T-helper 2 cell treated with Interferon-gamma antibody and Interleukin-4, amounts not matched to agents 100 ng/mL and 5 ng/mL, for 36 hours (primary cell): Measurements from ENCODE around the gene SFT2D2. TPM values are rescaled to one million over a fixed set of nuclear protein-coding genes. Genes with fewer than 3 reads are reported as not detected.

ENCODE experiments used
- intact Hi-C: fragments of 100-400 bp; cut with micrococcal nuclease; formaldehyde crosslinking; loops from one replicate; pipeline ENCODE4 v1.15.1; 2023
- total RNA-seq: library from RNA; stranded (reverse); gene quantifications from 2 replicates; pipeline ENCODE4 v1.2.3, GENCODE V29; 2022

SFT2D2 gene
- total RNA-seq, 1 donor from 2014 or later = 87.3 TPM

- intact Hi-C loops = no loop called here
Observed at GRCh38 chr1:168221275-168221674, 4.5 kb upstream of the SFT2D2 start.

DNA sequence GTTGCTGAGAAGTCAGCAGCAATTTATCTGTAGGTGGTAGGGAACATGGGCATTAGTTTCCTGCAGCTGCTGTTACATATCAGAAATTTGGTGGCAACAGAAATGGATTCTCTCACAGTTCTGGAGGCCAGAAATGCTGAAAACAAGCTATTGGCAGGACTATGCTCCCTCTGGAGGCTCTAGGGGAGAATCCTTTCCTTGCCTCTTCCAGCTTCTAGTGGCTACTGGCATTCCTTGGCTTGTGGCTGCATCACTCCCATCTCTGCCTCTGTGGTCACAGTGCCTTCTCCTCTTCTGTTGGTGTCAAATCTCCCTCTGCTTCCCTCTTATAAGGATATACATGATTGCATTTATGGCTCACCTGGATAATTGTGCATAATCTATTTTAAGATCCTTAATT, 2.5 kb upstream of the SFT2D2 start:
- intact Hi-C loops = no loop called here

- intact Hi-C loops = no loop called here
Observed at GRCh38 chr1:168223681-168224540, 1.9 kb upstream of the SFT2D2 start.

- intact Hi-C loops = loop anchor here (5.0 kb wide), 5 partner anchors 182 to 1667 kb away; partner anchors contain the start of genes ATP1B1, BLZF1, MPZL1 and NME7
Observed at GRCh38 chr1:168224991-168225390, 813 bp upstream of the SFT2D2 start.

- intact Hi-C loops = loop anchor here (2.0 to 5.0 kb wide), 6 partner anchors 180 to 1665 kb away; partner anchors contain the start of genes ATP1B1, BLZF1, DCAF6 and MPC2
Observed at GRCh38 chr1:168227620-168228019, 1.8 kb downstream of the SFT2D2 start.

- intact Hi-C loops = loop anchor here (5.0 kb wide), 5 partner anchors 177 to 1662 kb away; partner anchors contain the start of genes ATP1B1, BLZF1, MPZL1 and NME7
Observed at GRCh38 chr1:168229893-168230292, 4.1 kb downstream of the SFT2D2 start.

- intact Hi-C loops = no loop called here
Observed at GRCh38 chr1:168230709-168231108, 4.9 kb downstream of the SFT2D2 start.

GRCh38 chr1:168234846-168235547, 9.2 kb downstream of the SFT2D2 start:
- intact Hi-C loops = loop anchor here (1.0 to 2.0 kb wide), 5 partner anchors 9 to 204 kb away; partner anchors contain the start of gene SFT2D2

DNA sequence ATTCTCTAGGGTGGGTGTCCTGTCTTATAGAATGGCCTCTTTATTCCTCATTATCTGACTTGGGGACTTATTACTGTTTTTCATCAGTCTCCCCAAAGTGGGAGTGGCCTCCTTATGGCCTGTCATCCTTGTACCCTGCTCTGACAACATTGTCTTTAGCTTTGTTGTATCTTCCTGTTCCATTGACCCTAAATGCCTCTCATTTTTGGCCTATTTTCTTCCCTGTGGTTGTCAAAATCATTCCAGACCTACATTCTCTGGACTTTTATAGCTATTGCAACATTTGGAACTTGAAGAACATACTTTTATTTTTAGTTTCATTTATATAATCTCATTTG, 9.7 kb downstream of the SFT2D2 start:
- intact Hi-C loops = loop anchor here (1.0 to 2.0 kb wide), 5 partner anchors 9 to 204 kb away; partner anchors contain the start of gene SFT2D2

- intact Hi-C loops = loop anchor here (1.0 to 2.0 kb wide), 5 partner anchors 10 to 203 kb away; partner anchors contain the start of gene SFT2D2
Observed at GRCh38 chr1:168235937-168236336, 10.1 kb downstream of the SFT2D2 start.

DNA sequence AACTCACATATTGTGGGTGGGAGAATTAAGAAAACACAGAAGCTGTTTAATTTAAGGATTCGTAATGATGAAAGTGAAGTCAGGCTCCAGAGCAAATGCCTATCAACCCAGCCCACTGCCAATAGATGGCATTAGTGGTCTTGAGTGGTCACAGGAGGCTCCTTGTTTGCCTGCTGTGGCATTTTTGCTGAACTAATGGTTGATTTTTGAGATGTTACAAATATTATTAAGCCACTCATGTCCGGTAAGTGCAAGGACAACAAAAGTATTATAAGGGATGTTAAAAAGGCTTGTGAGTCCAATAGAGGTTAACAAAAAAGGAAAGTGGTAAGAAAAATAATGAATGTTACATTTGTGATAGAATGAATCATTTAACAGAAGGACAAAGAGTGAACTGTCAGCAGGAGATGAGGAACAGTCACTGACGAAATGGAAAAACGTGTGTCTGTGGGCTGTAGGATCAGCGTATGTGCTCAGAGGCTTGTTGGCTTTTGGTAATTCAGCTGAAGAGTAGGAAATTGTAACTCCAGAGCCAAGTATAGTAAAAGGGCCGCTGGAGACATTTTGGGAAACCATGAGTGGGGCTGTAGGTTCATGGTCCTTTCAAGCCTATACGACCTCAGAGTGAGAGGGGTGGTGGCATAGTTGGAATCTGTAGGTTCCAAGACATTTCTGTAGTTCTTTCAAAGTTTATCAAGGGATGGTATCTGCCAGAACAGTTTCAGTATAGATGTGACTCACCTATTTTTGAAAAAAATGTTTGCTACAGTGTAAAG, 11.2 kb downstream of the SFT2D2 start:
- intact Hi-C loops = no loop called here

- intact Hi-C loops = no loop called here
Observed at GRCh38 chr1:168243198-168243597, 17.4 kb downstream of the SFT2D2 start.

DNA sequence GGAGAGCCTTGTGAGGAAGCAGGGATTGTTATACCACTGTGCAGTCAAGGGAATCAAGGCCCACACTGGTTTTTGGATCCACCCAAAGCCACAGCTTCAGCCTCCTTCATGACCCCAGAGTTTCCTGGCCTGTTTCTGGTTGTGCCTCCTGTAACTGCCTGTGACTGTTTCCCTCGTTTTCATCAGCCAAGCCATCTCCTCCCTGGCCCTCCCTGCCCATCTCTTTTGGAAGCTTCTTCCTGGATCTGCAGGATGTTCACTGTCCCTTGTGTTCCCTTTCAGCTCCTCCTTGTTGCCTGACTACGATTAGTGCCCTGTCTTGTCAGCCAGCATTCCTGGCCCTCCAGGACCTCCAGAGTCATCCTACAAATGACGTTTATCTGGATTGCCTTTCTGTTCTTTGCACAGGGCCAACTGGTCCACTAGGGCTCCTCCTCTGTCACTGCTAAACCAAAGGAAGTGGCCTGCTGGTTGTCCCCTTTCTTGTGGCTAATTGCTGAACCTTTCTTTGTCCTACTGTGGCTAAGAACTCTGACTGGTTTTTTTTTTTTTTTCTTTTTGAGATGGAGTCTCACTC, 17.9 kb downstream of the SFT2D2 start:
- intact Hi-C loops = no loop called here

- intact Hi-C loops = no loop called here
Observed at GRCh38 chr1:168245042-168245441, 19.2 kb downstream of the SFT2D2 start.

DNA sequence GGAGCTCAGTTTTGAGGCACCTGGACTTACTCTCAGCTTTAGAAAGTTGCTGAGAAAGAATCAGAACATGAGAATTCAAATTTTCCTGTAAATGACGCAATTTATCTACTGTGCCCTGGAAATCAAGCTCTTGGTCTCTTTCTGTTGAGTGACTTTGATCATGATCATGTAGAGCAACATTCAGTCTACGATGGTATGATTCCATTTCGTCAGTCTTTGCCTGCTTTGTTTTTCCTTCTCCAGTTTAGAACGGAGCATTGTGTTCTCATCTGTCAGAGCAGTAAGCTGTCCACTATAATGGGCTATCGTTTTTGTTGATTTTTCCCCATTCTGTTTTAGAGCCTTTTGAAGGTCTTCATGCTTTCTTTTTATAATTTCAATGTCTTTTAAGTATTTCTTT, 20.7 kb downstream of the SFT2D2 start:
- intact Hi-C loops = no loop called here

GRCh38 chr1:168252204-168252733, 26.5 kb downstream of the SFT2D2 start:
- intact Hi-C loops = no loop called here

DNA sequence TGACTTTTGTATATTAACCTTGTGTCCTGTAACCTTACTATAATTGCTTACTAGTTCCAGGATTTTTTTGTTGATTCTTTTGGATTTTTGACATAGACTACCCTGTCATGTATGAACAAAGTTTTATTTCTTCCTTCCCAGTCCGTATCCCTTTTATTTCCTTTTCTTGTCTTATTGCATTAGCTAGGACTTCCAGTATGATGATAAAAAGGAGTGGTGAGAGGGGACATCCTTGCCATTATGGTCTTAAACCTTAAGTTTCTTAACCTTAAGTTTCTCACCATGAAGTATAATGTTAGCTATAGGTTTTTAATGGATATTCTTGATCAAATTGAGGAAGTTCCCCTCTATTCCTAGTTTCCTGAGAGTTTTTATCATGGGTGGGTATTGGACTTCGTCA, 30.4 kb downstream of the SFT2D2 start:
- intact Hi-C loops = no loop called here

- intact Hi-C loops = no loop called here
Observed at GRCh38 chr1:168257397-168257796, 31.6 kb downstream of the SFT2D2 start.

DNA sequence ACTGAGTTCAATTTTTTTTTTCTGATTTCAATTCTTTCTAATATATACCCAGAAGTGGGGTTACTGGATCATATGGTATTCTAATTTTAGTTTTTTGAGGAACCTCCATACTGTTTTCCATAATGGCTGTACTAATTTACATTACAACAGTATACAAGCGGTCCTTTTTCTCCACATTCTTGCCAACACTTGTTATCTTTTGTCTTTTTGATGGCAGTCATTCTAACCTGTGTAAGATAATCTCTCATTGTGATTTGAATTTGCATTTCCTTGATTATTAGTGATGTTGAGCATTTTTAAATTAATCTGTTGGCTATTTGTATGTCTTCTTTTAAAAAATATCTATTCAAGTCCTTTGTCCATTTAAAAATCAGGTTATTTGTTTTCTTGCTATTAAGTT, 33.8 kb downstream of the SFT2D2 start:
- intact Hi-C loops = no loop called here

DNA sequence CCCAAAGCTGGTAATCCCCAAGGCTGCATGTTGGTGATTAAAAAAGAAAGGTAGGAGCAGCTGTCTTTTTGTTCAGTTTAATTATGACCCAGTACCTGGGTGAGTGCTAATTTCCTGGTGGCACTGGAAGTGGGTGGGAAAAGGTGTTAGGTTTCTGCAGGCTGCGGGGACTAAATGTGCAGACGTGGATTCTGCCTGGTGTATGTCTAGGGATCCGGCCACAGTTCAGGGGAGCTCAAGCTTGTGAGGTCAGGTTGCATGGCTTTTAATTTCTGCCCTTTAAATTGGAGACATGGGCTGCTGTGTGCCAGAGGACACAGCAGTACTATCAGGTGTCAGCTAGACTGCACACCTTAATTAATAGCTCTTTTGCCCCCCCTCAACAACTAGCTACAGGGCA, 34.6 kb downstream of the SFT2D2 start:
- intact Hi-C loops = no loop called here

DNA sequence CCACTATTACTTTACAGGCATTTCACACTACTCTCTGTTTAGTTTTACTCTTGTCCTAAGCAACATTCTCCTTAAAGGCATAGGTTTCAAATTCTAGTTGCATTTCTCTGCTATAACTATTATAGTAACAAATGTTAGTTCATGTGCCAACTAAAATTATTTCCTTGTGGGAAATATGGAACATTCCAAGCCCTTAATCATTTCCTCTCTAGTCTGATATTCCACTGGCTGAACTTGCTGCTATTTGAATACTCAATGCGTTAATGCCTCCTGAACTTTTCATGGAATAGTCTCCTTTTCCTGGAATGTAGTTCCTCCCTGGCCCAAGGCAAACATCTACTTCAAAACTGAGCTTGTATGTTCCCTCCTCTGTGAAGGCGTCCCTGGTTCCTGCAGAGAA, 35.6 kb downstream of the SFT2D2 start:
- intact Hi-C loops = no loop called here
